SK-N-MC (cell line): ENCODE measurements around the gene KRTAP10-7.
A peak's percentile ranks its signal among the peaks of the same experiment; 100 is the strongest.
"Not testable (repeated sequence)": the region's sequence is repeated elsewhere in the genome, so short reads cannot be mapped to it uniquely, and the experiment has no call there.

Source experiments
- DNase-seq: peaks from one replicate; pipeline ENCODE4 v3.0.0-alpha.2; 2011; ENCODE audit warnings: low read depth, low spot score
- H3K27ac ChIP-seq: fragments of 200-600 bp; sonication (generic); 2 replicates; pipeline ENCODE4 v1.5.1; 2016; ENCODE audit warnings: mixed run types
- H3K36me3 ChIP-seq: fragments of 200-600 bp; sonication (generic); 2 replicates; pipeline ENCODE4 v1.6.1; 2017; ENCODE audit warnings: antibody characterized with exemption, low read length, mixed read lengths; ENCODE audit not compliant: insufficient read depth
- H3K4me3 ChIP-seq: fragments of 200-600 bp; sonication (generic); 2 replicates; pipeline ENCODE4 v1.5.1; 2016
- H3K9ac ChIP-seq: fragments of 200-600 bp; sonication (generic); 2 replicates; pipeline ENCODE4 v1.8.0; 2017; ENCODE audit warnings: mixed run types, mixed read lengths; ENCODE audit not compliant: insufficient read length
- H3K9me3 ChIP-seq: fragments of 200-600 bp; sonication (generic); 2 replicates; pipeline ENCODE4 v1.6.1; 2017; ENCODE audit warnings: low read depth, mild to moderate bottlenecking, antibody characterized with exemption, low read length, moderate library complexity, mixed read lengths
- EZH2 ChIP-seq: fragments of 200-600 bp; sonication (generic); IDR thresholded peaks from one replicate; pipeline ENCODE4 v1.6.1; 2017; ENCODE audit warnings: antibody characterized with exemption
- FOXP2 ChIP-seq: optimal IDR thresholded peaks from 2 replicates; pipeline ENCODE3; 2011; ENCODE audit warnings: mild to moderate bottlenecking, moderate library complexity; ENCODE audit not compliant: insufficient read depth; ENCODE audit errors: extremely low read length, control extremely low read depth
- POLR2AphosphoS5 ChIP-seq: IDR thresholded peaks from 2 replicates; pipeline ENCODE4 v1.6.1; 2012; ENCODE audit warnings: mild to moderate bottlenecking, low read depth, low read length, borderline replicate concordance

KRTAP10-7 gene

GRCh38 chr21:44640761-44641160 is 40.4 kb downstream of the KRTAP10-7 start:
- Histone ChIP-seq H3K4me3 (no peak overlapping the region), H3K27ac (no peak overlapping the region), H3K9ac (no peak overlapping the region), H3K9me3 (peaks cover 6% of the 10 kb centered on the region; the same call in 1 of the 2 replicates), H3K36me3 (peaks cover 10% of the 10 kb centered on the region)
- DNase-seq, result no peak
- TF ChIP-seq FOXP2, result no peak
- TF ChIP-seq EZH2, result no peak
- no peak for TF ChIP-seq POLR2AphosphoS5

- Histone ChIP-seq H3K9ac (no peak overlapping the region), H3K9me3 (peaks cover 6% of the 10 kb centered on the region; the same call in 1 of the 2 replicates), H3K36me3 (peaks cover 10% of the 10 kb centered on the region), H3K4me3 (no peak overlapping the region), H3K27ac (no peak overlapping the region)
- no peak for DNase-seq
- TF ChIP-seq EZH2 (no peak), FOXP2 (no peak), POLR2AphosphoS5 (no peak)
Measured at GRCh38 chr21:44643741-44644310, 43.4 kb downstream of the KRTAP10-7 start.

GRCh38 chr21:44644878-44645277 is 44.5 kb downstream of the KRTAP10-7 start:
- H3K9me3 ChIP-seq, result peaks cover 6% of the 10 kb centered on the region; the same call in 1 of the 2 replicates
- no peak for DNase-seq
- no peak overlapping the region for H3K27ac ChIP-seq
- H3K4me3 ChIP-seq, result no peak overlapping the region
- peaks cover 10% of the 10 kb centered on the region for H3K36me3 ChIP-seq
- TF ChIP-seq FOXP2 (no peak), EZH2 (no peak), POLR2AphosphoS5 (no peak)
- H3K9ac ChIP-seq, result no peak overlapping the region

- DNase-seq, H3K4me3 ChIP-seq, H3K9me3 ChIP-seq, H3K9ac ChIP-seq, H3K36me3 ChIP-seq: not testable (repeated sequence)
- H3K27ac ChIP-seq, result peak within 1 kb of the TSS; percentile 64; the same call in 1 of the 2 replicates
Measured at GRCh38 chr21:44646366-44647221, 46.2 kb downstream of the KRTAP10-7 start, which contains the start of gene KRTAP10-11. Gene KRTAP10-11 (plus strand): TSS chr21:44646414. CDS start chr21:44646459, 45 bp downstream.

GRCh38 chr21:44647222-44647552 is 46.8 kb downstream of the KRTAP10-7 start:
- Histone ChIP-seq H3K27ac (peak overlapping the region; percentile 64; the same call in 1 of the 2 replicates), H3K9me3 (peaks cover 6% of the 10 kb centered on the region; the same call in 1 of the 2 replicates), H3K36me3 (peaks cover 10% of the 10 kb centered on the region), H3K4me3 (no peak overlapping the region), H3K9ac (no peak overlapping the region)
- DNase-seq, result no peak
- no peak for TF ChIP-seq POLR2AphosphoS5
- no peak for TF ChIP-seq EZH2
- TF ChIP-seq FOXP2, result no peak

- Histone ChIP-seq H3K9ac (no peak overlapping the region), H3K9me3 (peaks cover 6% of the 10 kb centered on the region; the same call in 1 of the 2 replicates), H3K4me3 (no peak overlapping the region), H3K27ac (no peak overlapping the region), H3K36me3 (peaks cover 10% of the 10 kb centered on the region)
- TF ChIP-seq POLR2AphosphoS5 (no peak), EZH2 (no peak), FOXP2 (no peak)
- DNase-seq, result no peak
Measured at GRCh38 chr21:44648557-44649311, 48.3 kb downstream of the KRTAP10-7 start.

GRCh38 chr21:44649521-44650100 is 49.2 kb downstream of the KRTAP10-7 start:
- no peak for DNase-seq
- TF ChIP-seq POLR2AphosphoS5, result no peak
- no peak for TF ChIP-seq EZH2
- TF ChIP-seq FOXP2, result no peak
- H3K36me3 ChIP-seq, result peaks cover 3% of the 10 kb centered on the region

More at GRCh38 chr21:44649521-44650100, 49.2 kb downstream of the KRTAP10-7 start:
- H3K9ac ChIP-seq, result no peak overlapping the region
- H3K9me3 ChIP-seq, result peaks cover 2% of the 10 kb centered on the region; the same call in 1 of the 2 replicates
- H3K27ac ChIP-seq, result no peak overlapping the region
- no peak overlapping the region for H3K4me3 ChIP-seq
